Thyroid gland (tissue), 4 donors: ENCODE results near the gene MUS81.

Source experiments
- POLR2A ChIP-seq, 2 donors: fragments of 450-650 bp; IDR thresholded peaks; one replicate each; pipeline ENCODE4 v1.6.1; 2017; ENCODE audit warnings: antibody characterized with exemption in 2 of 2, mild to moderate bottlenecking in 2 of 2, moderate library complexity in 1 of 2
- TF ChIP-seq, protein P1 (sequence below), 6 experiments: fragments of 200-600 bp in 3 of 6; fragments of 450-650 bp in 3 of 6; sonication (generic) in 3 of 6; IDR thresholded peaks; one replicate each; pipeline ENCODE4 v1.5.1; 2016 to 2019; ENCODE audit warnings: antibody characterized with exemption in 6 of 6, mild to moderate bottlenecking in 2 of 6, inconsistent platforms in 1 of 6, moderate library complexity in 1 of 6

DNA sequence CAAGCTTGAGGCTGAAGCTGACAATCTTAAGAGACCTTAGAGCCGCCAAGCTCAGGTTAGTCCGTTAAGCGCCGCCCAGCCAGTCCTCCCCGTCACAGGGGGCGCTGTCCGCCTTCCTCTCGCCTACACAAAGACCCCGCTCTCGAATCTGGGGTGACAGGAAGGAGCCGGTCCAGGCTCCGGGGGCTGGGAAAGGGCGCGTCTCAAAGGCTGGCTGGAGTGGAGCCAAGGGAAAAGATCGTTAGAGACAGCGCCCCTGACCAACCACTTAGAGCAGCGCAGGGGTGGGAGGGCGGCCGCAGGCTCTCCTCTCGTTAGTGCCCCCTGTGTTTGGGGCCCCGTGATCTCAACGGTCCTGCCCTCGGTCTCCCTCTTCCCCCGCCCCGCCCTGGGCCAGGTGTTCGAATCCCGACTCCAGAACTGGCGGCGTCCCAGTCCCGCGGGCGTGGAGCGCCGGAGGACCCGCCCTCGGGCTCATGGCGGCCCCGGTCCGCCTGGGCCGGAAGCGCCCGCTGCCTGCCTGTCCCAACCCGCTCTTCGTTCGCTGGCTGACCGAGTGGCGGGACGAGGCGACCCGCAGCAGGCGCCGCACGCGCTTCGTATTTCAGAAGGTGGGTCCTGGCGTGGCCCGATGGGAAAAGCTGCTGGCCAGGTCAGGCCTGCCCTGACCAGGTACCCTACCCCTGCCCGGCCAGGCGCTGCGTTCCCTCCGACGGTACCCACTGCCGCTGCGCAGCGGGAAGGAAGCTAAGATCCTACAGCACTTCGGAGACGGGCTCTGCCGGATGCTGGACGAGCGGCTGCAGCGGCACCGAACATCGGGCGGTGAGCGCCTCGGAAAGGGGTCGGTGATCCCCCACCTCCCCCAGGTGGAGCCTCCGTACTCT is at the start of gene MUS81:
- TF ChIP-seq, protein P1, sequence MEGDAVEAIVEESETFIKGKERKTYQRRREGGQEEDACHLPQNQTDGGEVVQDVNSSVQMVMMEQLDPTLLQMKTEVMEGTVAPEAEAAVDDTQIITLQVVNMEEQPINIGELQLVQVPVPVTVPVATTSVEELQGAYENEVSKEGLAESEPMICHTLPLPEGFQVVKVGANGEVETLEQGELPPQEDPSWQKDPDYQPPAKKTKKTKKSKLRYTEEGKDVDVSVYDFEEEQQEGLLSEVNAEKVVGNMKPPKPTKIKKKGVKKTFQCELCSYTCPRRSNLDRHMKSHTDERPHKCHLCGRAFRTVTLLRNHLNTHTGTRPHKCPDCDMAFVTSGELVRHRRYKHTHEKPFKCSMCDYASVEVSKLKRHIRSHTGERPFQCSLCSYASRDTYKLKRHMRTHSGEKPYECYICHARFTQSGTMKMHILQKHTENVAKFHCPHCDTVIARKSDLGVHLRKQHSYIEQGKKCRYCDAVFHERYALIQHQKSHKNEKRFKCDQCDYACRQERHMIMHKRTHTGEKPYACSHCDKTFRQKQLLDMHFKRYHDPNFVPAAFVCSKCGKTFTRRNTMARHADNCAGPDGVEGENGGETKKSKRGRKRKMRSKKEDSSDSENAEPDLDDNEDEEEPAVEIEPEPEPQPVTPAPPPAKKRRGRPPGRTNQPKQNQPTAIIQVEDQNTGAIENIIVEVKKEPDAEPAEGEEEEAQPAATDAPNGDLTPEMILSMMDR (IDR thresholded peaks at IDR 0.05), result peak; percentile 57 to 93 (median 86)
- peak in 1 of 2 donors; percentile 81 for TF ChIP-seq POLR2A (IDR thresholded peaks at IDR 0.05)
